ENCODE data around the gene C3.
A peak's percentile ranks its signal among the peaks of the same experiment; 100 is the strongest.

DNA sequence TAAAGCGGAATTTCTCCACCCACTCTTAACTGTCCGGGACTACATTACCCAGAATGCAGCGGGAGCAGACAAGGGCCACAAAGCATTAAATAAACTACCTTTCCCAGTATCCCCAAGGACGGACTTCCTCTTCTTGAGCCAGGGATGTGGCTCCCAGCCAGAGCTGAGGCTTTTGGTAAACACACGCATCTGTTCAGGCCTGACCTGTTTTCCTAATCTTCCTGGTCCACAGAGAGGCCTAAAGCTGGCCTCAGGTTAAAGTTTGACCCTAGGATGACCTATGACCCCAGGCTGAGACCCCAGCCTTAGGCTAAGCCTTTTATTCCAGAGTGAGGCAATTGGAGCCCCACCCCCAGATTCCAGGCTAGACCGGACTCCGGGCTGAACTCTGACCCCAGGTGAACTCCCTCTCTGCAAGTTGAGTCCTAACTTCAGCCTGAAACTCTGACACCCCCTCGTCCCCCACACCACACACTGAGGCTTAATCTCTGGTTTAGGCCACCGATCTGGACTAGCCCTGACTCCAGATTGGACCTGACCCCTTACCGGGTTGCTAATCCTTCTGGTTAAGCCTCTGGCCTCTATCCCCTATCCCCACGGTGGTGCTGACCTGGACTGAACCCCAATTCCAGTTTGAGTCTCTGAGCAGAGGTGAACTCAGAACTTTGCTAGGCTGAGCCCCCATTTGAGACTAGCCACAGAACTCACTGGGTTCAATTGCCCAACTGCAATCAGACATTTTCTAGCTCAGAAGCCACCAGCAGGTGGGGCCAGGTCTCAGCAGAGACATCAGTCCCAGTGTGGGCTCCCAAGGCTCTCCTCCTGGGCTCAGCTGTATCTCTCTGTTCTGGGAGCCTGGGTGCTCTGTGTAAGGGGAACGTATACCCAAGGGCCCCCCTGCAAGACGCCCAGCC, 17.7 kb upstream of the C3 start:
- TF ChIP-seq, protein P1, sequence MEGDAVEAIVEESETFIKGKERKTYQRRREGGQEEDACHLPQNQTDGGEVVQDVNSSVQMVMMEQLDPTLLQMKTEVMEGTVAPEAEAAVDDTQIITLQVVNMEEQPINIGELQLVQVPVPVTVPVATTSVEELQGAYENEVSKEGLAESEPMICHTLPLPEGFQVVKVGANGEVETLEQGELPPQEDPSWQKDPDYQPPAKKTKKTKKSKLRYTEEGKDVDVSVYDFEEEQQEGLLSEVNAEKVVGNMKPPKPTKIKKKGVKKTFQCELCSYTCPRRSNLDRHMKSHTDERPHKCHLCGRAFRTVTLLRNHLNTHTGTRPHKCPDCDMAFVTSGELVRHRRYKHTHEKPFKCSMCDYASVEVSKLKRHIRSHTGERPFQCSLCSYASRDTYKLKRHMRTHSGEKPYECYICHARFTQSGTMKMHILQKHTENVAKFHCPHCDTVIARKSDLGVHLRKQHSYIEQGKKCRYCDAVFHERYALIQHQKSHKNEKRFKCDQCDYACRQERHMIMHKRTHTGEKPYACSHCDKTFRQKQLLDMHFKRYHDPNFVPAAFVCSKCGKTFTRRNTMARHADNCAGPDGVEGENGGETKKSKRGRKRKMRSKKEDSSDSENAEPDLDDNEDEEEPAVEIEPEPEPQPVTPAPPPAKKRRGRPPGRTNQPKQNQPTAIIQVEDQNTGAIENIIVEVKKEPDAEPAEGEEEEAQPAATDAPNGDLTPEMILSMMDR (IDR thresholded peaks at IDR 0.05) = peak; percentile 81
- no peak for TF ChIP-seq SIN3A (IDR thresholded peaks at IDR 0.05; ENCODE audit: borderline replicate concordance, insufficient read depth, low read depth, low read length)
- no peak for TF ChIP-seq TCF7L2 (IDR thresholded peaks at IDR 0.05; ENCODE audit: low read depth, low read length)

All from Panc1 (cell line).